HL-60/S4 treated with retinoic acid at 250 ng/mL for 4 days and 3 days (cell line): ENCODE results near the gene IFT122.
"Not testable (repeated sequence)": the region's sequence is repeated elsewhere in the genome, so short reads cannot be mapped to it uniquely, and the experiment has no call there.

Source experiments
- in situ Hi-C: fragments of 300-500 bp; cut with MboI; formaldehyde crosslinking; loops from 2 replicates; pipeline ENCODE4 v1.7.0; 2022; ENCODE audit warnings: low sequenced_read_pairs

IFT122 gene

DNA sequence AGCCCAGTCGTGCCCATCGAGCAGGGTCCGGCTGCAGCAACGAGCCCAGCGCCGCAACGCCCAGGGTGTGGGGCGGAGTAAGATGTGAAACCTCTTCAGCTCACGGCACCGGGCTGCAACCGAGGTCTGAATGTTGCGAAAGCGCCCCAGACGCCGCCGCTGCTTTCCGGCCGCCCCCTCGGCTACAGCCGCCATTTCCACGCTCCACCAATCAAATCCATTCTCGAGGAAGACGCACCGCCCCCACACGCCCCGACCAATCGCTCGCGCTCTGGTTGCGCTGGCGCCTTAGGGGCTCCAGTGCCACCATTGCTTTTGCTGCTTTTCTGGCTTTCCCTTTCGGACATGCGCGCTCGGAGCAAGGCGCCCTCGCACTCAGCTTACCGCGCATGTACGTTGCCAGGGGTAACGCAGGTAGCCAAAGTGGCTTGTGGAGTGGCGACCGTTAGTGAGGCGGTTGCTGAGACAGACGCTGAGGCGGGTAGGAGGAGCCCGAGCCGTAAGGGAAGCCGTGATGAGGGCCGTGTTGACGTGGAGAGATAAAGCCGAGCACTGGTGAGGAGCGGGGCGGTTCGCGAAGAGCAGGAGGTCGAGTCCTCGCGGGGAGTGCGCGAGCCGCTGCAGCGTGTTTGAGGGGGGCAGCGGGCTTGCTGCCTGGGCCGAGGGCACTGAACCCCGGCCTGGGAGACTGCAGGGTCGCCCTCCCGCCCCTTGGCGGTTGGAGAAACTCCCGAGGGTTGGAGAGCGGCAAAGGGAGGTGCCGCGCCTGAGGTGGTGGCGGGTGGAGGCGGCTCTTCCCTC is at the start of gene IFT122, which contains the start of gene MBD4:
TSS of gene IFT122 (plus strand) at position 408 of the 801 bp plus-strand sequence. CDS start at position 515, 107 bp downstream.
TSS of gene MBD4 (minus strand) at position 132 of the 801 bp plus-strand sequence. CDS start at position 17, 115 bp downstream.
- in situ Hi-C loops: no loop called here

DNA sequence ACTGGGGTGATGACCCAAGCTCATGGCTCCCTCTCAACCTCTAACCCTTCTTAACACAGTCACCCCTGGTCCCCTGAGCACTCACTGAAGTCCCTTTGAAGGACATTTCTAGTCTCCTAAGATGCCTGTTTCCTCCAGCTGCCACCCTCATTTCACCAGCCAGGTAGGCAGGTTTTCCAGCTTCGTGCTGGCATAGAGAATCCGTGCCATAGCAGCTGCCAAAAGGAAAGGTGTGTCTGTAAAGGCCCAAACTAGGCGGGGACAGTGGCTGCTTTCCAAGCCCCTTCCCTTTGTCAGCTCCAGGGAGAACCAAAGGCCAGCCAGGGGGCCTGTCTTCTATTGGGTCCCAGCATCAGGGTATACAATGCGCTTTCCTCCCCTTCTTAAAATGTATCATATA is 48.4 kb upstream of the IFT122 start:
- in situ Hi-C loops: not testable (repeated sequence)

DNA sequence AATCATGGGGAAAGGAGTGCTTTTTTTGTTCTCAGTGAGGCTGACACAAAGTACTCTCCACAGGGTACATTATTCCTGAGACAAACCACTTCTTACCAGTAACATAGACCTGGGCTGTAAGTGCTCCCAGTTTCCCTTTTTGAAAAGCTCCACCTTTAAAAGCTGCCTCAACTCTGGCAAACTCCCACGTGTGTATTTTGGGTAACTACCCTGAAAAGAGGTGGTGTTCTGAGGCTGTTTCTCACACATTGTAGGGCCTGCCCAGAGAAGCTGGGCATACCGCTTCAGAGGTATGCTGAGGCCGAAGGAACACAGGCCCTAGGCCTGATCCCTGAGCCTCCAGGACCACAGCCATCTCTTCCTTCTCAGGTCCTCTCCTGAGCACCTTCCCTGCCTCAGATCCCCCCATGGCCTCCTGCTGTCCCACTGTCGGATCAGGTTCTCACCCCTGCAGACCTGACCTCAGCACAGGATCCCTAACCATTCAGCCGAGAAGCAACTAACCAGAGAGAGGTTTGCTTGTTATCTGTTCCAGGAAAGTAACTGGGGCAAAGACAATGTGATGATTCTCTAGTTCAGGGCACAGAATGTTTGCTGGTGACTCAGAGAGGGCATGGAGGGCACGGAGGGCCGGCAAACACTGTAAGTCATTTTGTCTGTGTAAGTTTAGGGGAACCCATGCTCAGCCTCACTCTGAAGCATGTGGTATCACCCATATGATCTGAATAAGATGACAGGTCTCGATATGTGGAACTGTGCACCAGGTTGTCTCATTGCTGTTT is 47.7 kb upstream of the IFT122 start:
- in situ Hi-C loops: not testable (repeated sequence)

DNA sequence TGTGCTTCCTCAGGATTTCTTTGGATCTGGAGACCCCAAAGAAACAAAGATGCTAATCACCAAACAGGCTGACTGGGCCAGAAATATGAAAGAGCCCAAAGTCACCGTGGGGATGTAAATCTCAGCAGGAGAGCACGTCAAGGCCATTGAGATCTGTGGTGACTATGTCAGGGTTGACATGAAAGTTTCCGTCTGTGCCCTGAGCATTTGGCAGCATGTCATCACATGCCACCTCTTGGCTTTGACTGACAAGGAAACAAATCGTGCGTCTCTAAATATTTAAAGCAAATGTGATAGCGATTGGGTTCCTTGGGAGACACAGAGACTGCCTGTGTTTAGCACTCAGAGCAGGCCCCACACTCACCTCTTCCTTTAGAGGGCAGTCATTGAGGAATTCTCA is 46.8 kb upstream of the IFT122 start:
- in situ Hi-C loops: no loop called here

- in situ Hi-C loops: not testable (repeated sequence)
Measured at GRCh38 chr3:129393760-129394564, 46.1 kb upstream of the IFT122 start.

DNA sequence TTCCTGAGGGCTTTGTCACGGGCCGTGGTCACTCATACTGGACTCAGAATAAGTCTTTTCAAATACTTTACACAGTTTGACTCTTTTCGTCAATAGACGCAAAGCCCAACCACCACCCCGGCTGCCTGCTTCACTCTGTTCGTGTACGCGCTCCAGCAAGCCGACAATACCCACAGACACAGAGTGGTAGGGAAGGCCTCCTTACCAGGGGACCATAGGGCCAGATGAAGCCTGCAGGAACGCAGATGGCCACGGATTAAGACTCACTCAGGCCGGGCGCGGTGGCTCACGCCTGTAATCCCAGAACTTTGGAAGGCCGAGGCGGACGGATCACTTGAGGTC is 41.2 kb upstream of the IFT122 start:
- in situ Hi-C loops: no loop called here

GRCh38 chr3:129399145-129399894 is 40.7 kb upstream of the IFT122 start:
- in situ Hi-C loops: no loop called here

- in situ Hi-C loops: no loop called here
Measured at GRCh38 chr3:129399895-129400357, 40.1 kb upstream of the IFT122 start.

DNA sequence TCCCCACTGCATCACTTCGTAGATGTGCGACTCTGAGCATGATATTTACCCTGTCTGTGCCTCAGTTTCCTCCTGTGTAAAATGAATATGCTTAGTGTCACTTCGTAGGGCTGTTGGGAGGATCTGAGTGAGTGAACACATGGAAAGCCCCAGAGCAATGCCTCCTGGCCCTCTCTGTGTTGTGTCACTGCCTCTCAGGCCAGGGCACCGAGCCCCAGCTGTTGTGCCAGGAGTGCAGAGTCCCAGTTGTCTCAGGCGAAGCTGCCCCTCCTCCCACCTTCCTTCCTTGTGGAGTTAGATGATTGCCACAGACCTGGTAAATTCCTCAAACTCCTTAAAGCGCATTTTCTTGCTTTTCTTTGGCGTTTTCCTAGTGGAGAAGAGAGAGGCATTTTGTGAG is 37.8 kb upstream of the IFT122 start:
- in situ Hi-C loops: no loop called here

DNA sequence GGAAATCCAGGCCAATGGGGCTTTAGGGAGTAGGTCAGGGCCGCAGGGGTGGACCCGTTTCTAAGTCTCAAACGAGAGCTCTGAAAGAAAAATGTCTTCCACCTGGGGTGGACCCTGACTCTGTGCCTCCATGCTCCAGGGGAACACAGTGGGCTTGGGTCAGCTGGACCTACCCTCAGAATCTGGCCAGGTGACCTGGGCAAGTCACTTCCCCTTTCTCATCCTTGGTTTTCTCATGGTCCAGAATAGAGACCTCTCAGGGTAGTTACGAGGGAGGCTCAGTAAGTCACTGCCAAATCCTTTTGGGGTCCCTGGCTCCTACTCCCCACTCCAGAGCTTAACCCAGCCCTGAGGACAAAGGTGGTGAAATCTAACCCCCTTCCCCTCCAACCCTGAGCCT is 37.4 kb upstream of the IFT122 start:
- in situ Hi-C loops: no loop called here

- in situ Hi-C loops: no loop called here
Measured at GRCh38 chr3:129403450-129403849, 36.6 kb upstream of the IFT122 start.

- in situ Hi-C loops: no loop called here
Measured at GRCh38 chr3:129404130-129404529, 35.9 kb upstream of the IFT122 start.

DNA sequence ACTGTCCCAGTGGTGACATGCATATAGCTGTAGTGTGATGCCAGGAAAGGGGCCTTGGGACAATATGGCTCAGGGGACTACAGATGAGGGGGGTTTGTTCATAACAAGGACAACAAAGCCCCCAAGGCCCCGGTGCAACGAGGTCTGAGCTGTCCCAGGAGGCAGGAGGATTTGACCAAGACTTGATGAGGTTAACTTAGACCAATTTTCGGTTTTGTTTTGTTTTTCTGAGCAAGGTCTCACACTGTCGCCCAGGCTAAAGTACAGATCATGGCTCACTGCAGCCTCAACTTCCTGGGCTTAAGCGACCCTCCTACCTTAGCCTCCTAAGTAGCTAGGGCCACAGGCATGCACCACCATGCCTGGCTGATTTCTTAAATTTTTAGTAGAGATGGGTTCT is 35.4 kb upstream of the IFT122 start:
- in situ Hi-C loops: no loop called here

GRCh38 chr3:129409541-129409940 is 30.5 kb upstream of the IFT122 start:
- in situ Hi-C loops: no loop called here

DNA sequence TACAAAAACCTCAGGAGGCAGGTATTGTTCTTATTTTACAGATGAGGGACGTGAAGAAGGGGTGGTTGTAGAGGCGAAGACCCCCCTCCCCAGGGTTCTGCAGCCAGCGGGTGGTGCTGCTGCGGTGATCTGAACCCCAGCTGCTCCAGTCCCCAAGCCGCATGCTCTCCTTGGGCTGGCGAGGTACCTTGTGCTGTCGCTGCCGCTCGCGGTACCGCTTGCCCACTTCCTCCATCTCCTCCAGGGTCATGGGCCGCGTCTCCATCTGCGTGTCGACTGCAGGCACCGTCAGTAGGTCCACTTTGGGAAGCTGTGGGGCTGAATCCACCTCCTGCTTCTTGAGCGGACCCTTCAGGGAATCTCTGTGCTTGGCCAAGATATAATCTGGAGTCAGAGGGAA is 29.1 kb upstream of the IFT122 start:
- in situ Hi-C loops: no loop called here

DNA sequence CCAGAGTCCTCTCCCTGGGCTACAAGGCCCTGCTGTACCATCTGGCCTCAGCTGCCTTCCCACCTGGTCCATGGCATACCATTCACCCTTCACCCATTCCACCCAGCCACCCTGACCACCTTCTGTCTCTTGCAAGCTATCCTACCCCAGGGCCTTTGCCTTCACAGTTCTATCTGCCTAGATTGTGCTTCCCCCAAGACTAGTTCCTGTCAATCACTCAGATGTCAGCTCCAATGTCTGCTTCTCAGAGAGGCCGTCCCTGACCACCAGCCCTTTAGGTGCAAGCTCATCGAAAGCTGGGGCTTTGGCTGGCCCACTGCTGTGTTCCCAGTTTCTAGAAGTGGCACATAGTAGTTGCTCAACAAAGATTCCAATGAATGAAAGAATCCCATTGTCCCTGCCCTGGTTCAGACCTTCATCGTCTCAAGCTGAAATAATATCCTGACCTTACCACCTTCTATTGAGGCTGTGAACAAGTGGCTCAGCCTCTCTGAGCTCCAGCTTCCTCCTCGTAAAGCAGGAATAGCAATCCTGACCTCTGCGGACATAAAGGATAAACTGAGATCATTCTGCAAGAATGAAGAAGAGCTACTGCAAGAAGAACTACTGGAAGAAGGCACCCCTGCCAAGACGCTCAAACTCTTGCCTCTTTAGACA is 27.4 kb upstream of the IFT122 start:
- in situ Hi-C loops: no loop called here

- in situ Hi-C loops: not testable (repeated sequence)
Measured at GRCh38 chr3:129413238-129413637, 26.8 kb upstream of the IFT122 start.

DNA sequence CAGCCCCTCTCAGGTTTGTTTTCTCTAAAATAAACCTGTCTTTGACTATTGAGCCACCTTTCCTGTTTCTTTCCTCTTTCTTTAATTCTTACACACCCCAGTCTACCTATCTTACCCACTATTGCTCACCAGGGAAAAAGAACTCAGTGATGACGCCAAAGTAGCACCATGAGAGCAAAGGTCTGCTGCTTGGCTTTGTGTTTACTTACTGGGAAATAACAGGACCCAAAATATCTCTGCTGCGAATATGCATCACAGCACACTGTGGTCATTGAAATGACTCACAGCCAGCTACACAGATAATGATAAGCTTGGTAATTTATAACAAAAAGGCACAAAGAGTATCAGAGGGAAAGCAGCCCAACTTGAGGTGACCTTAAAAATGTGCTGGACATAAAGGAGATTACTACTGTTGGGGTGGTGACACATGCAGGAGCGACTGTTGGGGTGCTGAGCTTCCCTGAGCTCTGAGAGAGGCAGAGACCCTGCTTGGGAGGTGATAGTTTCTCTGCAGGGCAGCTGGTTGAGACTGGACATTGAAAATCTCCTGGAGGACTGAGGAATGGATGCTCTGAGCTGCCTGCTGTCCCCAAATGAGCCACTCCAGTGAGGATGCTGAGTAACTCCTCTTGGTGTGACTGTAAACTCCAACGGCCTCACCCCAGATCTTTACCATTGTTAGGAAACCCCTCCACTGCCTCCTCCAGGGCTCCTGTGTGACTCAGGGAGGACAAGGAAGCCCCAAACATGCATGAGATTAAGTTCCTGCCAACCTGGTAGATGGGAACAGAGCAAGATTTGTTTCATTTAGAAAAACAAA is 26.1 kb upstream of the IFT122 start:
- in situ Hi-C loops: no loop called here

- in situ Hi-C loops: no loop called here
Measured at GRCh38 chr3:129415378-129415777, 24.6 kb upstream of the IFT122 start.
